ENCODE measurements around the gene ATP6V1C2. TPM values are rescaled to one million over a fixed set of nuclear protein-coding genes. Genes with fewer than 3 reads are reported as not detected.
"Not testable (repeated sequence)": the region's sequence is repeated elsewhere in the genome, so short reads cannot be mapped to it uniquely, and the experiment has no call there.

The ATP6V1C2 gene
- total and polyA plus RNA-seq, 3 donors from 2014 or later: 3.6 to 6.2 (median 5.9) TPM

GRCh38 chr2:10802657-10803056, 81.2 kb downstream of the ATP6V1C2 start:
- no peaks in the 10 kb centered on the region for H3K9me3 ChIP-seq
- no peak for DNase-seq
- H3K27me3 ChIP-seq: no peaks in the 10 kb centered on the region
- no peaks in the 10 kb centered on the region for H3K4me1 ChIP-seq
- TF ChIP-seq CTCF (IDR thresholded peaks at IDR 0.05) (no peak), POLR2A (IDR thresholded peaks at IDR 0.05) (no peak)
- intact Hi-C loops (cut with DNase I; ENCODE audit: low total_unique reads): no loop called here
- H3K36me3 ChIP-seq (ENCODE audit: low read depth, missing control alignments): no peaks in the 10 kb centered on the region
- H3K27ac ChIP-seq: no peak overlapping the region
- 58 to 71% methylated on average over 8 of the region's 8 CpGs for WGBS, 2 donors
- H3K4me3 ChIP-seq: no peak overlapping the region

- intact Hi-C loops (cut with DNase I; ENCODE audit: low total_unique reads): not testable (repeated sequence)
Observed at GRCh38 chr2:10805990-10806389, 84.6 kb downstream of the ATP6V1C2 start.

GRCh38 chr2:10806543-10806942, 85.1 kb downstream of the ATP6V1C2 start:
- H3K27ac ChIP-seq: no peak overlapping the region
- WGBS, 2 donors: 67 to 89% methylated on average over 3 of the region's 3 CpGs
- no peaks in the 10 kb centered on the region for H3K36me3 ChIP-seq (ENCODE audit: low read depth, missing control alignments)
- no peaks in the 10 kb centered on the region for H3K27me3 ChIP-seq
- no peak for TF ChIP-seq CTCF (IDR thresholded peaks at IDR 0.05)
- TF ChIP-seq POLR2A (IDR thresholded peaks at IDR 0.05): no peak
- H3K4me1 ChIP-seq: peaks cover 6% of the 10 kb centered on the region
- intact Hi-C loops (cut with DNase I; ENCODE audit: low total_unique reads): no loop called here
- H3K9me3 ChIP-seq: no peaks in the 10 kb centered on the region
- no peak overlapping the region for H3K4me3 ChIP-seq
- DNase-seq: no peak

More at GRCh38 chr2:10805990-10806389, 84.6 kb downstream of the ATP6V1C2 start:
- not testable (repeated sequence) for H3K4me3 ChIP-seq; H3K9me3 ChIP-seq; H3K27me3 ChIP-seq; H3K27ac ChIP-seq; H3K4me1 ChIP-seq; H3K36me3 ChIP-seq (ENCODE audit: low read depth, missing control alignments); DNase-seq
- 86 to 89% methylated on average over 6 of the region's 6 CpGs for WGBS, 2 donors

GRCh38 chr2:10810202-10811161, 89.1 kb downstream of the ATP6V1C2 start:
- H3K27me3 ChIP-seq: no peaks in the 10 kb centered on the region
- H3K27ac ChIP-seq: no peak overlapping the region
- peaks cover 8% of the 10 kb centered on the region for H3K4me1 ChIP-seq
- no peaks in the 10 kb centered on the region for H3K36me3 ChIP-seq (ENCODE audit: low read depth, missing control alignments)
- 28 to 46% methylated on average over 8 of the region's 8 CpGs for WGBS, 2 donors
- TF ChIP-seq POLR2A (IDR thresholded peaks at IDR 0.05): no peak
- H3K9me3 ChIP-seq: no peaks in the 10 kb centered on the region
- H3K4me3 ChIP-seq: no peak overlapping the region
- DNase-seq: no peak
- intact Hi-C loops (cut with DNase I; ENCODE audit: low total_unique reads): no loop called here

GRCh38 chr2:10811517-10811916, 90.1 kb downstream of the ATP6V1C2 start:
- Histone ChIP-seq H3K27ac (peak overlapping the region; percentile 79 to 93), H3K4me1 (peaks cover 8% of the 10 kb centered on the region), H3K36me3 (ENCODE audit: low read depth, missing control alignments) (no peaks in the 10 kb centered on the region), H3K4me3 (peak overlapping the region; percentile 80 to 91), H3K9me3 (no peaks in the 10 kb centered on the region), H3K27me3 (no peaks in the 10 kb centered on the region)
- no peak for DNase-seq
- TF ChIP-seq POLR2A (IDR thresholded peaks at IDR 0.05) (no peak), CTCF (IDR thresholded peaks at IDR 0.05) (no peak)
- intact Hi-C loops (cut with DNase I; ENCODE audit: low total_unique reads): no loop called here
- 3 to 4% methylated on average over 8 to 14 of the region's 14 CpGs for WGBS, 2 donors
